Epidermal melanocyte (primary cell): ENCODE data around the gene SNRPA.
"Not testable (repeated sequence)": the region's sequence is repeated elsewhere in the genome, so short reads cannot be mapped to it uniquely, and the experiment has no call there.

Source experiments
- DNase-seq: peaks from one replicate; pipeline ENCODE4 v3.0.0; 2011; ENCODE audit warnings: low spot score; ENCODE audit not compliant: insufficient read length

The SNRPA gene

DNA sequence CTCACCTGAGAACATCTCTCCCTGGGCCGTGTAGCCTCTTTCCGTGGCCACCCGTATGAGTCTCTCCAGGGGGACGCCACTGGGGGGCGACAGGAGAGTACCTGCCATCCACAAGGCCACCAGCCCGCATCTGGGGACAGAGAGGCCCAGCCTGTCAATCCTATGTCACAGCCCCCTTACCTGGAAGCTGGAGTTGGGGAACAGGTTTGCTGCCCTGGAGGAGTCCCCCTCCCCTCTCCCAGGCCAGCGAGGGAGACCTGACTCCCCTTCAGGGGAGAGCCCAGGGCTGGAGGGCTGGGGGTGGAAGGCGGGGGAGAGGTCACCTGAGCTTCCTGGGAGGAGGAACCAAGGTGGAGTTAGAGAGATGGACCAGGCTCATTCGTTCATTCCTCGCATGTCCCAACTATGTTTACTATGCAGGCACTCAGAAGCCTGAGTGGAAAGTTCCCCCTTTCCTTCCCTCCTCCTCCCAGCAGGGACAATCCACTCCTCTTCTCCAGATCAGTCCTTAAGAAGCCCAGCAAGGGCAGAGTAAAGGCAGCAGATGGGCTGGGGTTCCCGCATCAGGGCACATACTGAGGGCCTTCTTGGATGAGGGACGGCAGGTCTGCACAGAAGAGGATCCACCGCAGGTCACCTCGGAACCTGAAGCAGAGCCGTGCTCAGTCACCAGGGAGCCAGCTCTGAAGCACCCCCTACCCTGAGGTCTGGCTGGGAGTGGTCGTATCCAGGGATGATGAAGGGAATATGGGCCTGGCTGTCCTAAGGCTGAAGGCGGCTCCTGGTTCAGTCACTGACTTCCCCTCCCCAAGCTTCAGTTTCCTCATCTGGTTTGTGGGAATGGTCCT, 6.2 kb upstream of the SNRPA start:
- no peak for DNase-seq

DNA sequence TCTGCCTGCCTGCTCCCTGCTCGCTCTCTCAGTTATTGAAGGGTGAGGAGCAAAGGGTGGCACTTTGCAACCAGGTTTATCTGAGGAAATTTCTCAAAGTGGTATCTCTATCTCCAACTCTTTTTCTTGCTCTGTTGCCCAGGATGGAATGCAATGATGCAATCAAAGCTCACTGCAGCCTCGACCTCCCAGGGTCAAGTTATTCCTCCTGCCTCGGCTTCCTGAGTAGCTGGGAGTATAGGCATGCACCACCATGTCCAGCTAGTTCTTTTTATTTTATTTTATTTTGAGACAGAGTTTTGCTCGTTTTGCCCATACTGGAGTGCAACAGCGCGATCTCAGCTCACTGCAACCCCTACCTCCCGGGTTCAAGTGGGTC, 5.6 kb upstream of the SNRPA start:
- no peak for DNase-seq

DNA sequence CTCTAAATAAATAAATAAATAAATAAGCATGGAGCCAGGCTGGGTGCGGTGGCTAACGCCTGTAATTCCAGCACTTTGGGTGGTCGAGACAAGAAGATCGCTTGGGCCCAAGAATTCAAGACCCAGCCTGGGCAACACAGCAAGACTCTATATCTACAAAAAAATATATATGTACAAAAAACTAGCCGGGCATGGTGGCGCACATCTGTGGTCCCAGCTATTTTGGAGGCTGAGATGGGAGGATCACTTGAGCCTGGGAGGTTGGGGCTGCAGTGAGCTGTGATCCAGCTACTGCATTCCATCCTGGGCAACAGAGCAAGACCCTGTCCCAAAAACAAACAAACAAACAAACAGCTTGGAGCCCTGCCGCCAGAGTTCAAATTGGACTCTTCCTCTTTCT, 3.5 kb upstream of the SNRPA start:
- DNase-seq, result no peak

DNA sequence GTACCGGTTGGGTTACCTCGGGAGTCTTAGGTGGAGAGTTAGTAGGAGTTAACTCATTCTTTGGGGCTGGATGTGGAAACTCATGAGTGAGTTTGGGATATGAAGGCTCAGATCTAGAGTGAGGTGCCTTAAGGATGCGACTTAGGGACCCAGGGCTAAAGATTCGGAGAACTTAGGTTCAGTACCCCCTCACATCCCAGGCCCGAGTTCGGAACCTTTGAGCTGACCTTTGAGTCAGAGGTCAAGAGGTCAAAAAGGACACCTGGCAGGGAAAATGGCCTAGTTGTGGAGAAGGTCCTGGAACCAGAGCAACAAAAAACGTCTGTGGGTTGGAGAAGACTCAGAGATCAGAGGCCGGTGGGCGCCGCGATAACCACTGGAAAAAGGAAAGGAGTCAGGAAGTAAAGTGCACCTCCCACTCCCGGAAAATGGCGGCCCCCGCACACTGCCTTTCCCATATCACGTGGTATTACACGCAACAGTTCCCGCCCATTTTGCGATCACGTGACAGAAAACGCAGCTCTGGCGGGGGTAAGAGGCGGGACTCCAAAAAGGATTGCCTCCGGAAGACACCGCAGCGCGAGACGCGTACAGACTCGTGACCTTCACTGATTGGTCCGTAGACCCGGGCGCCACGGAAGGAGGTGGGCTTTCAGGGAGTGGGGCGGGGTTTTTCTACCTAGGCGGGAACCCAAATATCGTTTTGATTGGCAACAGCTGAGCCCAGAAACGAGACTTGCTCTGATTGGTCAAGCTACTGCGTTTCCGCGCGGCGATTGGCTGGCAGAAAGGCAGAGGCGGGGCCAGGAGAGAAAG, 737 bp upstream of the SNRPA start, which contains the start of gene ACTMAP:
ACTMAP (minus strand) TSS at position 420 of the 816 bp plus-strand sequence. CDS start 674 bp downstream, outside the sequence.
- peak; percentile 99 for DNase-seq

DNA sequence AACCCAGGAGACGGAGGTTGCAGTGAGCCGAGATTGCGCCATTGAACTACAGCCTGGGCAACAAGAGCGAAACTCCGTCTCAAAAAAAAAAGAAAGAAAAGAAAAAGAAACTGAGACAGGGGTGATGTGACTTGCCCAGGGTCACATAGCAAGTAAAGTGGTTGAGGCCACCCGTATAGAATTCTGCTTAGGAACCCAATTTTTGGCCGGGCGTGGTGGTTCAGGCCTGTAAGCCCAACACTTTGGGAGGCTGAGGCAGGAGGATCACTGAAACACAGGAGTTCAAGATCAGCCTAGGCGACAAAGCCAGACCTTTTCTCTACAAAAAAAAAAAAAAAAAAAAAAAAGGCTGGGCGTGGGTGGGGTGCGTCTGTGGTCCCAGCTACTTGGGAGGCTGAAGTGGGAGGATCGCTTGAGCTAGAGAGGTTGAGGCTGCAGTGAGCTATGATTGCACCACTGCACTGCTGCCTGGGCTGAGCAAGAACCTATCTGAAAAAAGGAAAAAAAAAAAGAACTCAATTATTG, 1.3 kb downstream of the SNRPA start:
- DNase-seq, result no peak

DNA sequence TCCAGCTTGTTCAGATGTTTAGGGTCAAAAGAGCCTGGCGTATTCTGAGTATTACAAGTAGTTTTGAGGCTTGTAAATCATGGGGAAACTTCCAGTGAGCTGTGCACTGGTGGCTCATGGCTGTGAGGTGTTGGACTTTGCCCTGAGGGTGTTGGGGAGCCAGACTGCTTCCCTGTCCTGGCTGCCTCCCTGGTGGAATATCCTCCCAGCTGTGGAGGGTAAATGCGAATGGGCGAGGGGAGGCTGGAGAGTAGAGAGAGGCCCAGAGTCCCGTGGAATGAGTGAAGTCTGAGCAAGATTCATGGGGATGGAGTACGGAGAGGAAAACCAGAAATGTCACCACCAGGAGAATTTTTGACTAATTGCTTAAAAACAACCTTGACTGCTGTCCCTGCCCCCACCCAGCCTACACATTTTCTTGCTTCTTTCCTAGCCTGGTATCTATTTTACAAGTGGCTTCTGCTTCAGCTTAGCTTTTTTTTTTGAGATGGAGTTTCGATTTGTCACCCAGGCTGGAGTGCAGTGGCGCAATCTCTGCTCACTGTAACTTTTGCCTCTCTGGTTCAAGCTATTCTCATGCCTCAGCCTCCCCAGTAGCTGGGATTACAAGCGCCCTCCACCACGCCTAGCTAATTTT, 3.7 kb downstream of the SNRPA start:
- DNase-seq, result no peak

DNA sequence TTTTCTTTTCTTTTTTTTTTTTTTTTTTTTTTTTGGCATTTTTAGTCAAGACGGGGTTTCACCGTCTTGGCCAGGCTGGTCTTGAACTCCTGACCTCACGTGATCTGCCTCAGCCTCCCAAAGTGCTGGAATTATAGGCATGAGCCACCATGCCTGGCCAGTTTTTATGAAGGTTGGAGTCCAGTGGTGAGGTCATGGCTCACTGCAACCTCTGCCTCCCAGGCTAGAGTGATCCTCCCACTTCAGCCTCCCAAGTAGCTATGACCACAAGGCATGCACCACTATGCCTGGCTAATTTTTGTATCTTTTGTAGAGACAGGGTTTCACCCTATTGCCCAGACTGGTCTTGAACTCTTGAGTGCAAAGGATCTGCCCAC, 4.2 kb downstream of the SNRPA start:
- no peak for DNase-seq

DNA sequence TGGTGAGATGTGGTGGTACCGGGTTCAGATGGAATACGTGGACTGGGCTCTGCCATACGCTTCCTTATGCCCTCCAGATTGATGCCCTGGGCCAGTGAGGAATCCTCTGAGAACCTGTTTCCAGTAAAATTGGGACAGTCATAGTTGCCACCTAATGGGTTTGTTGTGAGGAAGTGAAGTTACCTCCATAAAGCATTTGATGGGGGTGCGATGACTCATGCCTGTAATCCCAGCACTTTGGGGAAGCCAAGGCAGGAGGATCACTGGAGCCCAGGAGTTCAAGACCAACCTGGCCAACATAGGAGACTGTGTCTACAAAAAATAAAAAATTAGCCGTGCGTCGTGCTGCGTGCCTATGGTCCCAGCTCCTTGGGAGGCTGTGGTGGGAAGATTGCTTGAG, 4.8 kb downstream of the SNRPA start:
- no peak for DNase-seq

DNA sequence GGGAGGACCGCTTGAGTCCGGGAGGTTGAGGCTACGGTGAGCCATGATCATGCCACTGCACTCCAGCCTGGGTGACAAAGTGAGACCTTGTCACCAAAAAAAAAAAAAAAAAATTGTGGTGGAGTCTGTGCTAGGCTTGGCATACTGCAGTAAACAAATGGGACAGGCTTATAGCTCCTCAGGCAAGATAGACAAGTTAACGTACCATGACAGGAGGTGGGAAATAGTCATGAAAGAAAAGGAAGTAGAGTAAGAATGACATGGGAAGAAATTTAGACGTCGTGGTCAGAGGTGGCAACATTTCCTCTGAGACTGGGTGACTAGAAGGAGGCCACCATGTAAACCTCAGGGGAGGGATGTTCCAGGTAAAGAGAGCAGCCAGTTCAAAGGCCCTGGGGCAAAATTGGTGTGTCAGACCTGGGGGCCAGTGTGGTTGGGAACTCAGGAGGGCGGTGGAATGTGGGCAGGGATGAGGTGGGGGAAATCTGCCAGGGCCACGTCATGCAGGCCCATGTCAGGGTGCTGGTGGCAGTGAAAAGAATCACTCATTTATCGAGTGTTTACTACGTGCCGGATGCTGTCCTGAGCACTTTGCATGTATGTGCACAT, 5.6 kb downstream of the SNRPA start:
- DNase-seq, result no peak

DNA sequence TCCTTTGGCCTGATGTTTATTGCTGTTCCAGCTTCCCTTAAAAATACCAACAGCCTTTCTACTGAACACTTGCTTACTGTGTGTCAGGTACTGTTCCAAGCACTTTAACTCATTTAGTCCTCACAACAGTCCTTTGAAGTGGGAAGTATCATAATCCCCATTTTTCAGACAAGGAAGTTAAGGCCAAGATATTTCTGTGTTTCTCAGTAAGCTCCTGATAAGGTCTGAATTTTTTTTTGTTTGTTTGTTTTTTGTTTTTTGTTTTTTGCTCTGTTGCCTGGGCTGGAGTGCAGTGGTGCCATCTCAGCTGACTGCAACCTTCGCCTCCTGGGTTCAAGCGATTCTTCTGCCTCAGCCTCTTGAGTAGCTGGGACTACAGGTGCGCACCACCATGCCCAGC, 7.5 kb downstream of the SNRPA start:
- no peak for DNase-seq

DNA sequence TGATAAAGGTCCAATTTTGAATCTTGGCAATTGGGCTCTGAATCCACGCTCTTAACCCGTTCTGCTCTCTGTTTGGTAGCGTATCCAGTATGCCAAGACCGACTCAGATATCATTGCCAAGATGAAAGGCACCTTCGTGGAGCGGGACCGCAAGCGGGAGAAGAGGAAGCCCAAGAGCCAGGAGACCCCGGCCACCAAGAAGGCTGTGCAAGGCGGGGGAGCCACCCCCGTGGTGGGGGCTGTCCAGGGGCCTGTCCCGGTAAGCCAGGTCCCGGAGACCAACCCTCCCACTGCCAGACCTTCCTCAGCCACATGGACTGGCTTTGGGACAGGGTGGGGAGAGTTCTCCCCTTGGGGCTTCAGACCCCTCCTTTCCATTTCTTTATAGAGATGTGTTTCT, 8.3 kb downstream of the SNRPA start:
- no peak for DNase-seq

DNA sequence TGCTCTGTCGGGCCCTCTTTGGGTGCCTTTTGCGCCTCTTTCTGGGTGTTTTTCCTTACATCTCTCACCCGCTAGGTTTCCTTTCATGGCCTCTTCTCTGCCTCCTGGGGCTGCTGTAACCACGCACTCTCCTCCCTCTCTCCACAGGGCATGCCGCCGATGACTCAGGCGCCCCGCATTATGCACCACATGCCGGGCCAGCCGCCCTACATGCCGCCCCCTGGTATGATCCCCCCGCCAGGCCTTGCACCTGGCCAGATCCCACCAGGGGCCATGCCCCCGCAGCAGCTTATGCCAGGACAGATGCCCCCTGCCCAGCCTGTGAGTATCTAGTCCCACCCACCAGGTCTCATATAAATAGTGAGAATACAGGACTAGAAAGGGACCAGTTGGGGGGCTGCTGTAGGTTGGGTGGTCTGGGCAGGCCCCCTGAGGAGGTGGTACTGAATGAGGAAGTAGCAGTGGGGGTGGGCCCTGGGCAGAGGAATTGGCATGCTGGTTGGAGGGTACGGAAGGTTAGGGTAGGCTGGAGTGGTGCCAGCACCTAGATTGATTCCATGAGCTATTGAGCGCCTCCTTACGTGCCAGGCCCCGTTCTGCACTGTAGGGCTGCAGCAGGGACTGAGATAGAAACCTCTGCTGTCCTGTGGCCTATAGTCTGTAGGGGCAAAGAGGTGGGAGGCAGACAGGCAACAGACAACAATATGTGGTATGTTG, 11.9 kb downstream of the SNRPA start:
- no peak for DNase-seq

DNA sequence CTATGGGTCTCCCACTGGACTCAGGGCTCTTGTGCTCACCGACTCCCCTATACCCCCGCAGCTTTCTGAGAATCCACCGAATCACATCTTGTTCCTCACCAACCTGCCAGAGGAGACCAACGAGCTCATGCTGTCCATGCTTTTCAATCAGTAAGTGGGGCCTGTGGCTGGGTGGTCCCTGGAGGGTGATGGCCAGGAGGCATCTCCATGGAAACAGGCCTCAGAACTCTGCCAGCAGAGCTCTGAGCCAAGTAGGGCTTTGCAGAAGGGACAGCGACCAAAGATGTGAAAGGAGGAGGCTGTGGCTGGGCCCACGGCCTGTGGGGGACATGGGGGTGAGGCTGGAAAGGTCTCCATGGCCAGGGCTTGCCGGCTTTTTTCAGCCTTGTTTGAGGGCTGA, 12.5 kb downstream of the SNRPA start:
- DNase-seq, result no peak

DNA sequence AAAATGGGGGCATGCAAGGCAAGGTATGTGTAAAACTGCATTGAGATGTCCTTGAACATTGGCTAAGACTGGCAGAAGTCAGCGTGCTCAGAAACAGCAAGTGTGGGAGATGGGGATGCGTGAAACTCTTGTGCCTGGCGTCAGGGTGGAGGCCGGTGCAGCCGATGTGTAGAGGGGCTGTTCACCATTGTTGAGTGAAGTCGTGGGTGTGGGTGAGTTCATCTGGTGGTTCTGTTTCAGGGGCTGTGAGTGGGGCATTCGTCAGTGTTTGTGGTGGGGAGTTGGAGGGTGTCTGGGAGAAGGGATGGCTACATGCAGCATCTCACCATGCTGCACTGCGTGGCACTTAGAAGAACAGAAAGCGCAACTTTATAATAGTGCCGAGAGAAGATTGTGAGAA, 13.0 kb downstream of the SNRPA start:
- no peak for DNase-seq

DNA sequence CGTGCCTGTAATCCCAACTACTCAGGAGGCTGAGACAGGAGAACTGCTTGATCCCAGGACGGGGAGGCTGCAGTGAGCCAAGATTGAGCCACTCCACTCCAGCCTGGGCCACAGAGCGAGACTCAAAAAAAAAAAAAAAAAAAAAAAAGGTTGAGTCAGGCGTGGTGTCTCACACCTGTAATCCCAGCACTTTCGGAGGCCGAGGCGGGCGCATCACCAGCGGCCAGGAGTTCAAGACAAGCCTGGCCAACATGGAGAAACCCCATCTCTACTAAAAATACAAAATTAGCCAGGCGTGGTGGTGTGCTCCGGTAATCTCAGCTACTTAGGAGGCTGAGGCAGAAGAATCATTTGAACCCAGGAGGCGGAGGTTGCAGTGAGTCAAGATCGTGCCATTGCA, 15.4 kb downstream of the SNRPA start:
- DNase-seq, result not testable (repeated sequence)

DNA sequence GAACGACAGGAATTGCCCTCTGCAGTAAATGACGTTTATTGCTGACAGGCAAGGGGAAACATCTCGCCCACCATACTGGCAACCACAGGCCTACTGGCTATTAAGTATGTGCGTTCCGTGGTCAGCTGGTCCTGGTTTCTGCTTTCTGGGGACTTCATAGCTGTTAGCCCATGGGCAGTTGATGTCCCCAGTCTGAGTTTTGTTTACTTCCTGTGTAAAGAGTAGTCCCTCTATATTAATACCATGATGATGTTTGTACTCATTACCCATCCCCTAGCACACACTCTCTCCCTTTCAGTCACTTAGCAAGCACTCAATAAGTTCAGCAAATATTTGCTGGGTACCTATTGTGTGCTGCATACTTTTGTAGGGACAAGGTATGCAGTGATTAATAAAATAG, 17.9 kb downstream of the SNRPA start:
- DNase-seq, result no peak

DNA sequence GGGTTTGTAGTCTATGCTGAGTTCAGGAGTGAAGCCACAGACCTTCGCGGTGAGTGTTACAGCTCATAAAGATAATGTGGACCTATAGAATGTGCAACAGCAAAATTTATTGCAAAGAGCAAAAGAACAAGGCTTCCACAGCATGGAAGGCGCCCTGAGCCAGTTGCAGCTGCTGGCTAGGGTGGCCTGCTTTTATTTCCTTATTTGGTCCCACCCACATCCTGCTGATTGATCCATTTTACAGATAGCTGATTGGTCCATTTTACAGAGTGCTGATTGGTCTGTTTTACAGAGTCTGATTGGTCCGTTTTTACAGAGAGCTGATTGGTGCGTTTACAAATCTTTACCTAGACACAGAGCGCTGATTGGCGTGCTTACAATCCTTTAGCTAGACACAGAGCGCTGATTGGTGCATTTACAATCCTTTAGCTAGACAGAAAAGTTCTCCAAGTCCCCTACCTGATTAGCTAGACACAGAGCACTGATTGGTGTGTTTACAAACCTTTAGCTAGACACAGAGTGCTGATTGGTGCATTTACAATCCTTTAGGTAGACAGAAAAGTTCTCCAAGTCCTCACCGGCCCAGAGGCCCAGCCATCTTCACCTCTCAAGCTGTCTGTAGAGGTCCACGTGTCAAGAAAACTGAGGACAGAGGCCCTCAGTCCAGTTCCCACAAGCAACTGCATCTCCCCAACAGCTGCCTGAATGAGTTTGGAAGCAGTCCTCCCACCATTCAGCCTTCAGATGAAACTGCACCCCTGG, 20.3 kb downstream of the SNRPA start:
- not testable (repeated sequence) for DNase-seq

DNA sequence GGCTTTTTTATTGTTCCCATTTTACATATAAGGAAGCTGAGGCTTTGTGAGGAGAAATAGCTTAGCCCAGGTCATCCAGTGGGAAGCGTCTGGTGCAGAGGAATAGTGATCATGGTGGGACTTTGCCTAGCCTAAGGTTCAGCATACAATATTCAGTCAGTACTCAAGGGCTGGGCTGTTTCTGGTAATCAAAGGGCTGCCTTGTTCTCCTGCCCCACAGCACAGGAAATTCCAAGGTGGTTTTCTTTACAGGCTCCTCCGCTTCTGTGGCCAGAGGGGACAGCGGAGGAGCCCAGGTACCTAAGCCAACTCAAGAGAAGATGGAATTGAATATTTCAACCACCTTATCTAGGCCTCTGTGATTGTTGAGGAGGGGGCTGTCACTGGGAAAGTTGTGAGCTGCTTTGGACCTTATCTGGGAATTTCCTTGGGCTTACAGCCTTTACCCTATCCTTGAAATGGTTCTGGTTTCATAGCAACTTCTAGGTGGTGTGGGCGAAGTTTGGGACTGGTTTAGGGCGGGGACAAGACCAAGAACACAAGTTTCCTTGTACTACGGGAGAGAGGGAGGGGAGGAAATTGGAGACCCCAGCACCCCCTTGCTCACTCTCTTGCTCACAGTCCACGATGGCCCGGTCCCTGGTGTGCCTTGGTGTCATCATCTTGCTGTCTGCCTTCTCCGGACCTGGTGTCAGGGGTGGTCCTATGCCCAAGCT, 24.1 kb downstream of the SNRPA start, which contains the start of gene MIA:
MIA (plus strand) TSS at position 606 of the 716 bp plus-strand sequence; CDS start at position 628, 22 bp downstream.
- DNase-seq, result no peak

DNA sequence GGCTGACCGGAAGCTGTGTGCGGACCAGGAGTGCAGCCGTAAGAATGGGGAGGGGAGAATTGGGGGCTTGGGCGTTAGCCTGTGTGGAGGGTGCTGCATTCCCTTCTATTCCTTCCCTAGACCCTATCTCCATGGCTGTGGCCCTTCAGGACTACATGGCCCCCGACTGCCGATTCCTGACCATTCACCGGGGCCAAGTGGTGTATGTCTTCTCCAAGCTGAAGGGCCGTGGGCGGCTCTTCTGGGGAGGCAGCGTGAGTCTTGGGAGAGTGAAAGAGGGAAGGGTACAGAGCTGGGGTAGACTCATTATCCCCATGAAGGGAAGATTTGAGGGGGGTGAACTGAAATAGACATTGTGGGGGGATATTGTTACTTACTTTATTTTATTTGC, 24.6 kb downstream of the SNRPA start:
- DNase-seq, result no peak
